CD14-positive monocyte (primary cell): ENCODE measurements around the gene ZNF536. TPM values are rescaled to one million over a fixed set of nuclear protein-coding genes. Genes with fewer than 3 reads are reported as not detected.
A peak's percentile ranks its signal among the peaks of the same experiment; 100 is the strongest.

Experiments used
- DNase-seq, 3 donors: peaks; one replicate each; pipeline ENCODE4 v3.0.0-alpha.2; 2011 to 2022
- H2AFZ ChIP-seq: 2 replicates; pipeline ENCODE4 v1.6.0; 2012; ENCODE audit warnings: mild to moderate bottlenecking, low read depth, low read length, inconsistent platforms; ENCODE audit not compliant: insufficient read depth, poor library complexity, severe bottlenecking
- H3K27ac ChIP-seq, 2 donors: 1 replicate in 1 of 2; 2 replicates in 1 of 2; pipeline ENCODE4 v1.5.1; 2012 to 2013; ENCODE audit warnings: low read length in 2 of 2, control low read depth in 1 of 2, inconsistent platforms in 1 of 2, low read depth in 1 of 2, mild to moderate bottlenecking in 1 of 2
- H3K27me3 ChIP-seq, 2 donors: one replicate each; pipeline versions ENCODE4 v1.6.0 to v1.6.1; 2011 to 2013; ENCODE audit warnings: low read length in 2 of 2; ENCODE audit not compliant: control insufficient read depth in 2 of 2, insufficient read depth in 2 of 2
- H3K36me3 ChIP-seq, 2 donors: replicated peaks in 1 of 2; 1 replicate in 1 of 2; 2 replicates in 1 of 2; pipeline versions ENCODE4 v1.5.1 to v1.6.1; 2012 to 2013; ENCODE audit warnings: low read length in 2 of 2, control low read depth in 1 of 2, inconsistent platforms in 1 of 2, mild to moderate bottlenecking in 1 of 2; ENCODE audit not compliant: insufficient read depth in 2 of 2, control insufficient read depth in 1 of 2
- H3K4me1 ChIP-seq, 2 donors: 1 replicate in 1 of 2; 2 replicates in 1 of 2; pipeline versions ENCODE4 v1.5.1 to v1.6.1; 2012 to 2013; ENCODE audit warnings: low read length in 2 of 2, control low read depth in 1 of 2, inconsistent platforms in 1 of 2, mild to moderate bottlenecking in 1 of 2, moderate library complexity in 1 of 2; ENCODE audit not compliant: insufficient read depth in 2 of 2, control insufficient read depth in 1 of 2
- H3K4me2 ChIP-seq: replicated peaks from 2 replicates; pipeline ENCODE3; 2012; ENCODE audit warnings: low read length, moderate library complexity, mild to moderate bottlenecking; ENCODE audit not compliant: poor library complexity, severe bottlenecking; ENCODE audit errors: extremely low read depth
- H3K4me3 ChIP-seq, 3 experiments: fragments of 200-600 bp in 1 of 3; sonication (generic) in 1 of 3; replicated peaks in 1 of 3; 1 replicate in 2 of 3; 2 replicates in 1 of 3; pipeline ENCODE4 v1.5.1; 2011 to 2013; ENCODE audit warnings: low read length in 3 of 3, mild to moderate bottlenecking in 3 of 3, control low read depth in 2 of 3, low read depth in 2 of 3, inconsistent platforms in 1 of 3, moderate library complexity in 1 of 3
- H3K79me2 ChIP-seq: 2 replicates; pipeline ENCODE4 v1.6.0; 2012; ENCODE audit warnings: mild to moderate bottlenecking, control low read depth, inconsistent platforms, low read length, moderate library complexity; ENCODE audit not compliant: insufficient read depth
- H3K9ac ChIP-seq: 2 replicates; pipeline ENCODE4 v1.6.0; 2017; ENCODE audit warnings: low read length, mild to moderate bottlenecking; ENCODE audit not compliant: insufficient read depth, poor library complexity, severe bottlenecking
- H3K9me3 ChIP-seq, 2 donors: replicated peaks in 1 of 2; 1 replicate in 1 of 2; 2 replicates in 1 of 2; pipeline versions ENCODE4 v1.5.1 to v1.6.1; 2012 to 2013; ENCODE audit warnings: low read length in 2 of 2, control low read depth in 1 of 2; ENCODE audit not compliant: control insufficient read depth in 1 of 2, insufficient read depth in 1 of 2
- H4K20me1 ChIP-seq: 2 replicates; pipeline ENCODE4 v1.6.0; 2012; ENCODE audit warnings: mild to moderate bottlenecking, low read length, control low read depth, moderate library complexity; ENCODE audit not compliant: insufficient read depth
- H3K27ac Mint-ChIP-seq, 7 donors: one replicate each; pipeline ENCODE4 v1.8.0; 2020; ENCODE audit warnings: mild to moderate bottlenecking in 7 of 7, mixed read lengths in 7 of 7, moderate library complexity in 6 of 7, inconsistent platforms in 2 of 7
- H3K27me3 Mint-ChIP-seq, 3 donors: one replicate each; pipeline ENCODE4 v1.8.0; 2021 to 2022; ENCODE audit warnings: low read depth in 3 of 3, mild to moderate bottlenecking in 3 of 3, mixed read lengths in 3 of 3, moderate library complexity in 3 of 3, inconsistent platforms in 1 of 3
- H3K36me3 Mint-ChIP-seq, 2 donors: one replicate each; pipeline ENCODE4 v1.8.0; 2020; ENCODE audit warnings: mixed read lengths in 2 of 2, inconsistent platforms in 1 of 2, mild to moderate bottlenecking in 1 of 2
- H3K4me1 Mint-ChIP-seq: one replicate; pipeline ENCODE4 v1.8.0; 2020; ENCODE audit warnings: mild to moderate bottlenecking, mixed read lengths
- H3K4me3 Mint-ChIP-seq, 2 donors: one replicate each; pipeline ENCODE4 v1.8.0; 2020; ENCODE audit warnings: mild to moderate bottlenecking in 2 of 2, mixed read lengths in 2 of 2, moderate library complexity in 1 of 2
- H3K9me3 Mint-ChIP-seq, 7 donors: one replicate each; pipeline ENCODE4 v1.8.0; 2020 to 2022; ENCODE audit warnings: mixed read lengths in 7 of 7, mild to moderate bottlenecking in 6 of 7, moderate library complexity in 6 of 7, inconsistent platforms in 2 of 7
- CTCF ChIP-seq: fragments of 200-600 bp; IDR thresholded peaks from one replicate; pipeline ENCODE4 v1.8.0; 2022; ENCODE audit warnings: antibody characterized with exemption, mild to moderate bottlenecking
- WGBS: methylation state at CpG from one replicate; pipeline ENCODE4 v1.1.5; 2013; ENCODE audit warnings: missing lambda C conversion rate; ENCODE audit not compliant: insufficient coverage; 5-methylcytosine and 5-hydroxymethylcytosine counted together
- intact Hi-C, 2 donors: fragments of 100-400 bp; cut with micrococcal nuclease; formaldehyde crosslinking; loops; one replicate each; pipeline versions ENCODE4 v1.15.0 to v1.15.1; 2023
- polyA plus RNA-seq, 3 donors: library from polyadenylated mRNA; depleted of rRNA in 1 of 3; unstranded in 2 of 3; stranded (reverse) in 1 of 3; fragments of 300-500 nt in 2 of 3; fragments of >200 nt in 1 of 3; fragmentation: Illumina TruSeq in 2 of 3; gene quantifications; 1 replicate in 2 of 3; 2 replicates in 1 of 3; pipeline ENCODE4 v1.2.3, GENCODE V29; 2012 to 2021

ZNF536 gene
- polyA plus RNA-seq, 3 donors, result not detected

- Mint-ChIP-seq H3K27me3 (peaks cover 0 to 2% (median 2%) of the 10 kb centered on the region in 3 donors), H3K27ac (no peak overlapping the region), H3K4me3 (no peak overlapping the region), H3K9me3 (peaks cover 0 to 7% (median 4%) of the 10 kb centered on the region in 7 donors), H3K4me1 (no peaks in the 10 kb centered on the region), H3K36me3 (no peaks in the 10 kb centered on the region)
- H3K4me3 ChIP-seq, result no peak overlapping the region
- intact Hi-C loops, result no loop called here
- H3K9ac ChIP-seq, result no peak overlapping the region
- no peak for DNase-seq
- no peaks in the 10 kb centered on the region for H3K27me3 ChIP-seq
- H3K36me3 ChIP-seq, result no peaks in the 10 kb centered on the region
- H3K9me3 ChIP-seq, result no peaks in the 10 kb centered on the region
- H4K20me1 ChIP-seq, result no peaks in the 10 kb centered on the region
- TF ChIP-seq CTCF, result no peak
- 100% methylated on average over 2 of the region's 3 CpGs for WGBS
- H3K4me2 ChIP-seq, result no peak overlapping the region
- H3K79me2 ChIP-seq, result no peaks in the 10 kb centered on the region
- no peak overlapping the region for H3K27ac ChIP-seq
- H2AFZ ChIP-seq, result no peak overlapping the region
- no peaks in the 10 kb centered on the region for H3K4me1 ChIP-seq
Measured at GRCh38 chr19:30327331-30327730, 44.9 kb upstream of the ZNF536 start.

- Mint-ChIP-seq H3K27ac (peak overlapping the region in 1 of 7 donors; percentile 56), H3K4me3 (no peak overlapping the region), H3K27me3 (peaks cover 0 to 3% (median 2%) of the 10 kb centered on the region in 3 donors), H3K9me3 (peaks cover 0 to 8% (median 3%) of the 10 kb centered on the region in 7 donors), H3K36me3 (no peaks in the 10 kb centered on the region), H3K4me1 (no peaks in the 10 kb centered on the region)
- H4K20me1 ChIP-seq, result no peaks in the 10 kb centered on the region
- no peak for TF ChIP-seq CTCF
- H3K9ac ChIP-seq, result no peak overlapping the region
- H2AFZ ChIP-seq, result no peak overlapping the region
- H3K4me1 ChIP-seq, result no peaks in the 10 kb centered on the region
- no peak overlapping the region for H3K4me3 ChIP-seq
- H3K27ac ChIP-seq, result no peak overlapping the region
- H3K9me3 ChIP-seq, result no peaks in the 10 kb centered on the region
- H3K27me3 ChIP-seq, result no peaks in the 10 kb centered on the region
- intact Hi-C loops, result no loop called here
- no peak for DNase-seq
- H3K79me2 ChIP-seq, result no peaks in the 10 kb centered on the region
- 88% methylated on average over 3 of the region's 3 CpGs for WGBS
- H3K36me3 ChIP-seq, result no peaks in the 10 kb centered on the region
- no peak overlapping the region for H3K4me2 ChIP-seq
Measured at GRCh38 chr19:30328096-30328495, 44.1 kb upstream of the ZNF536 start.
